ENCODE measurements around the gene CCDC195. TPM values are rescaled to one million over a fixed set of nuclear protein-coding genes. Genes with fewer than 3 reads are reported as not detected.

CCDC195 gene
- total and polyA plus RNA-seq, 2 donors (not counting 1 experiment from before 2014, with no cell fraction given): not detected

DNA sequence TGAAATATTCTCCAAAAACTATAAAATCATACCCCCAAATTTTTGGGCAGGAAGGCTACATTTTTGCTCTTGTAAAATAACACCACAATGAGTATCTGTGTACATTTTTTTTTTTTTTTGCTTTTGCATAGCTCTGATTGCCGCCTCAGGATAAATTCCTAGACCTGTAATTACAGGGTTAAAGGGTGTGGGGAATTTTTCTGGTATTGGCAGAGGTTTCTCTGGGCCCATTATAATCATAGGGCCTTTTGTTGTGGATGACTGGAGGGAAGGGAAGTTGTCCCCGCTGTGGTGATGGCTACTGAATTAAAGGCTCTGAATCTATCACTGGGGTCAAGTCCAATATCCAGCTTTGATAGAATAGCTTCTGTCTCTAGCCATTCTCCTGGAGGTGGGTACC, 26.6 kb downstream of the CCDC195 start:
- DNase-seq: no peak
- Histone ChIP-seq H2AFZ (ENCODE audit: insufficient read depth, low read depth, low read length, poor library complexity, severe bottlenecking) (no peak overlapping the region), H3K36me3 (replicated peaks in 1 of 2; ENCODE audit: control extremely low read depth in 1 of 2, control insufficient read depth in 1 of 2, extremely low read depth in 1 of 2, insufficient read depth in 2 of 2, low read length in 1 of 2) (no peaks in the 10 kb centered on the region), H3K27ac (ENCODE audit: low read length in 2 of 2) (no peak overlapping the region), H3K4me1 (ENCODE audit: control insufficient read depth in 2 of 2, insufficient read depth in 2 of 2, low read length in 2 of 2) (no peaks in the 10 kb centered on the region), H3K4me2 (replicated peaks; ENCODE audit: low read depth, low read length, poor library complexity, severe bottlenecking) (no peak overlapping the region), H3K9me3 (ENCODE audit: control extremely low read depth in 1 of 3, control insufficient read depth in 2 of 3, insufficient read depth in 1 of 3, low read length in 2 of 3) (no peaks in the 10 kb centered on the region), H3K79me2 (ENCODE audit: control insufficient read depth, insufficient read depth, low read length) (no peaks in the 10 kb centered on the region), H4K20me1 (ENCODE audit: control insufficient read depth, insufficient read depth, low read length, poor library complexity, severe bottlenecking) (no peaks in the 10 kb centered on the region), H3K4me3 (ENCODE audit: control extremely low read depth in 1 of 5, extremely low read depth in 1 of 5, insufficient read depth in 1 of 5, low read depth in 2 of 5, low read length in 4 of 5) (no peak overlapping the region), H3K9ac (ENCODE audit: low read length) (no peak overlapping the region), H3K27me3 (replicated peaks in 1 of 4; ENCODE audit: control extremely low read depth in 1 of 4, control insufficient read depth in 3 of 4, insufficient read depth in 4 of 4, low read length in 3 of 4) (no peaks in the 10 kb centered on the region)
- Mint-ChIP-seq H3K27me3 (no peaks in the 10 kb centered on the region), H3K27ac (no peak overlapping the region), H3K9me3 (ENCODE audit: insufficient read depth) (no peaks in the 10 kb centered on the region), H3K4me1 (no peaks in the 10 kb centered on the region), H3K4me3 (no peak overlapping the region)
- intact Hi-C loops (cut with micrococcal nuclease): no loop called here
- ChIA-PET POLR2A (interaction anchor here (0.7 kb wide), 2 partner anchors 21 to 66 kb away, joined by 11 to 16 read pairs; no protein-coding TSS in a partner anchor), CTCF (no interaction called here)
- WGBS (ENCODE audit: insufficient coverage): 96% methylated on average over 2 of the region's 2 CpGs
- TF ChIP-seq EZH2 (IDR thresholded peaks at IDR 0.05; ENCODE audit: borderline replicate concordance, insufficient read depth, low read depth, low read length, poor library complexity, severe bottlenecking): no peak
- TF ChIP-seq, protein P1, sequence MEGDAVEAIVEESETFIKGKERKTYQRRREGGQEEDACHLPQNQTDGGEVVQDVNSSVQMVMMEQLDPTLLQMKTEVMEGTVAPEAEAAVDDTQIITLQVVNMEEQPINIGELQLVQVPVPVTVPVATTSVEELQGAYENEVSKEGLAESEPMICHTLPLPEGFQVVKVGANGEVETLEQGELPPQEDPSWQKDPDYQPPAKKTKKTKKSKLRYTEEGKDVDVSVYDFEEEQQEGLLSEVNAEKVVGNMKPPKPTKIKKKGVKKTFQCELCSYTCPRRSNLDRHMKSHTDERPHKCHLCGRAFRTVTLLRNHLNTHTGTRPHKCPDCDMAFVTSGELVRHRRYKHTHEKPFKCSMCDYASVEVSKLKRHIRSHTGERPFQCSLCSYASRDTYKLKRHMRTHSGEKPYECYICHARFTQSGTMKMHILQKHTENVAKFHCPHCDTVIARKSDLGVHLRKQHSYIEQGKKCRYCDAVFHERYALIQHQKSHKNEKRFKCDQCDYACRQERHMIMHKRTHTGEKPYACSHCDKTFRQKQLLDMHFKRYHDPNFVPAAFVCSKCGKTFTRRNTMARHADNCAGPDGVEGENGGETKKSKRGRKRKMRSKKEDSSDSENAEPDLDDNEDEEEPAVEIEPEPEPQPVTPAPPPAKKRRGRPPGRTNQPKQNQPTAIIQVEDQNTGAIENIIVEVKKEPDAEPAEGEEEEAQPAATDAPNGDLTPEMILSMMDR (IDR thresholded peaks at IDR 0.05): no peak
- no peak for ATAC-seq (ENCODE audit: low read depth)

DNA sequence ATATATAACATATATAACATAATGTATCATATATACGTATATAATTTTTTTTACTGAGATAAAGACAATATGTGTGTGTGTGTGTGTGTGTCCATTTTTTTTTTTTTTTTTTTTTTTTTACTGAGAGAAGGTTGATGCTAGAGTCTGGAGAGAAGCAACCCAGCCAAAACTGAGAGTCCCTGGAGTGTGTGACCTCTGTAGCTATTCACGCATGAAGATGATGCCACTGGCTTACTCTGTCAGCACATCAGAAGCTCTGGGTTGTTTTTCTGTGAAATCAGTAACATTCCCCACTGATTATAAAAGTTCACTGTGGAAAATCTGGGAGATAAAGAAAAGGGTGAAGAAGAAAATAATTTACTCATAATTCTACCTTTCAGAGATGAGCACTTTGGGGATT, 27.2 kb downstream of the CCDC195 start:
- Histone ChIP-seq H3K9me3 (ENCODE audit: control extremely low read depth in 1 of 3, control insufficient read depth in 2 of 3, insufficient read depth in 1 of 3, low read length in 2 of 3) (no peaks in the 10 kb centered on the region), H4K20me1 (ENCODE audit: control insufficient read depth, insufficient read depth, low read length, poor library complexity, severe bottlenecking) (no peaks in the 10 kb centered on the region), H3K79me2 (ENCODE audit: control insufficient read depth, insufficient read depth, low read length) (no peaks in the 10 kb centered on the region), H3K4me2 (replicated peaks; ENCODE audit: low read depth, low read length, poor library complexity, severe bottlenecking) (no peak overlapping the region), H2AFZ (ENCODE audit: insufficient read depth, low read depth, low read length, poor library complexity, severe bottlenecking) (no peak overlapping the region), H3K27me3 (replicated peaks in 1 of 4; ENCODE audit: control extremely low read depth in 1 of 4, control insufficient read depth in 3 of 4, insufficient read depth in 4 of 4, low read length in 3 of 4) (no peaks in the 10 kb centered on the region), H3K4me3 (ENCODE audit: control extremely low read depth in 1 of 5, extremely low read depth in 1 of 5, insufficient read depth in 1 of 5, low read depth in 2 of 5, low read length in 4 of 5) (no peak overlapping the region), H3K27ac (ENCODE audit: low read length in 2 of 2) (no peak overlapping the region), H3K36me3 (replicated peaks in 1 of 2; ENCODE audit: control extremely low read depth in 1 of 2, control insufficient read depth in 1 of 2, extremely low read depth in 1 of 2, insufficient read depth in 2 of 2, low read length in 1 of 2) (no peaks in the 10 kb centered on the region), H3K4me1 (ENCODE audit: control insufficient read depth in 2 of 2, insufficient read depth in 2 of 2, low read length in 2 of 2) (no peaks in the 10 kb centered on the region), H3K9ac (ENCODE audit: low read length) (no peak overlapping the region)
- ATAC-seq (ENCODE audit: low read depth): no peak
- H3K9me3 Mint-ChIP-seq (ENCODE audit: insufficient read depth): no peaks in the 10 kb centered on the region
- H3K4me1 Mint-ChIP-seq: no peaks in the 10 kb centered on the region
- intact Hi-C loops (cut with micrococcal nuclease): no loop called here
- TF ChIP-seq, protein P1 (IDR thresholded peaks at IDR 0.05): no peak
- TF ChIP-seq EZH2 (IDR thresholded peaks at IDR 0.05; ENCODE audit: borderline replicate concordance, insufficient read depth, low read depth, low read length, poor library complexity, severe bottlenecking): no peak
- no peaks in the 10 kb centered on the region for H3K27me3 Mint-ChIP-seq
- no peak overlapping the region for H3K27ac Mint-ChIP-seq
- no CpG with 5 or more reads among the region's 2 CpGs for WGBS (ENCODE audit: insufficient coverage)
- ChIA-PET CTCF (no interaction called here), POLR2A (interaction anchor here (0.7 kb wide), 2 partner anchors 20 to 67 kb away, joined by 11 to 16 read pairs; no protein-coding TSS in a partner anchor)
- no peak for DNase-seq
- H3K4me3 Mint-ChIP-seq: no peak overlapping the region
